Prostate gland (tissue), 2 donors: ENCODE measurements around the gene ZNF219.

ENCODE experiments used
- POLR2A ChIP-seq: fragments of 450-650 bp; IDR thresholded peaks from one replicate; pipeline ENCODE4 v1.6.1; 2016; ENCODE audit warnings: antibody characterized with exemption, mild to moderate bottlenecking
- POLR2AphosphoS5 ChIP-seq: sonication (generic); formaldehyde crosslinking; IDR thresholded peaks from one replicate; pipeline ENCODE4 v1.6.1; 2017; ENCODE audit warnings: antibody characterized with exemption
- TF ChIP-seq, protein P1 (sequence below), 4 experiments: fragments of 200-600 bp in 2 of 4; fragments of 450-650 bp in 2 of 4; sonication (generic) in 2 of 4; IDR thresholded peaks; 1 replicate in 3 of 4; 2 replicates in 1 of 4; pipeline ENCODE4 v1.5.1; 2016 to 2019; ENCODE audit warnings: antibody characterized with exemption in 4 of 4, mild to moderate bottlenecking in 2 of 4, moderate library complexity in 2 of 4

DNA sequence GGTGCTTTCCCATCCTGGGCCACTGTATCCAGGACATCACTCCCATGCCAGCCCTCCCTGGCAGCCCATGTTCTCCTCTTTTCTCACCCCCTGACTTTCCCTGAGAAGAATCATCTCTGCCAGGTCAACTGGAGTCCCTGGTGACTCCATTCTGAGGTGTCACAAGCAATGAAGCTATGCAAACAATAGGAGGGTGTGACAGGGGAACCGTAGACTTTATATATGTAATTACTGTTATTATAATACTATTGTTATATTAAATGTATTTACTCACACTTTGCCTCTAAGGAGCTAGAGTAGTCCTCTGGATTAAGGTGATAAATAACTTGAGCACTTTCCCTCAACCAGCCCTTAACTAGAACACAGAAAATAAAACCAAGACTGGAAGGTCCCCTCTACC lies 9.2 kb downstream of the ZNF219 start:
- TF ChIP-seq, protein P1, sequence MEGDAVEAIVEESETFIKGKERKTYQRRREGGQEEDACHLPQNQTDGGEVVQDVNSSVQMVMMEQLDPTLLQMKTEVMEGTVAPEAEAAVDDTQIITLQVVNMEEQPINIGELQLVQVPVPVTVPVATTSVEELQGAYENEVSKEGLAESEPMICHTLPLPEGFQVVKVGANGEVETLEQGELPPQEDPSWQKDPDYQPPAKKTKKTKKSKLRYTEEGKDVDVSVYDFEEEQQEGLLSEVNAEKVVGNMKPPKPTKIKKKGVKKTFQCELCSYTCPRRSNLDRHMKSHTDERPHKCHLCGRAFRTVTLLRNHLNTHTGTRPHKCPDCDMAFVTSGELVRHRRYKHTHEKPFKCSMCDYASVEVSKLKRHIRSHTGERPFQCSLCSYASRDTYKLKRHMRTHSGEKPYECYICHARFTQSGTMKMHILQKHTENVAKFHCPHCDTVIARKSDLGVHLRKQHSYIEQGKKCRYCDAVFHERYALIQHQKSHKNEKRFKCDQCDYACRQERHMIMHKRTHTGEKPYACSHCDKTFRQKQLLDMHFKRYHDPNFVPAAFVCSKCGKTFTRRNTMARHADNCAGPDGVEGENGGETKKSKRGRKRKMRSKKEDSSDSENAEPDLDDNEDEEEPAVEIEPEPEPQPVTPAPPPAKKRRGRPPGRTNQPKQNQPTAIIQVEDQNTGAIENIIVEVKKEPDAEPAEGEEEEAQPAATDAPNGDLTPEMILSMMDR (IDR thresholded peaks at IDR 0.05), result no peak
- TF ChIP-seq POLR2A (no peak), POLR2AphosphoS5 (no peak)
